Measurements from ENCODE around the gene PINLYP.

Gene PINLYP

GRCh38 chr19:43606569-43607229 is 31.1 kb downstream of the PINLYP start:
- no peak for DNase-seq (ENCODE audit: low read depth)

- DNase-seq (ENCODE audit: low read depth): no peak
Measured at GRCh38 chr19:43607238-43608205, 31.9 kb downstream of the PINLYP start.

- no peak for DNase-seq (ENCODE audit: low read depth)
Measured at GRCh38 chr19:43609872-43610271, 34.3 kb downstream of the PINLYP start.

- DNase-seq (ENCODE audit: low read depth): peak; percentile 21
Measured at GRCh38 chr19:43610493-43610892, 34.9 kb downstream of the PINLYP start.

GRCh38 chr19:43611788-43612187 is 36.2 kb downstream of the PINLYP start, which contains the start of gene SRRM5:
Gene SRRM5 (plus strand): TSS chr19:43612088. CDS start chr19:43612122, 34 bp downstream.
- no peak for DNase-seq (ENCODE audit: low read depth)

GRCh38 chr19:43612374-43612773 is 36.8 kb downstream of the PINLYP start:
- no peak for DNase-seq (ENCODE audit: low read depth)

GRCh38 chr19:43616306-43616705 is 40.7 kb downstream of the PINLYP start:
- DNase-seq (ENCODE audit: low read depth): no peak

- DNase-seq (ENCODE audit: low read depth): no peak
Measured at GRCh38 chr19:43616954-43617353, 41.4 kb downstream of the PINLYP start.

GRCh38 chr19:43618921-43619261 is 43.3 kb downstream of the PINLYP start:
- peak; percentile 55 for DNase-seq (ENCODE audit: low read depth)

GRCh38 chr19:43619262-43620060 is 43.9 kb downstream of the PINLYP start, which contains the start of gene ZNF428:
Gene ZNF428 (minus strand): TSS chr19:43619629. CDS start chr19:43614304, 5,325 bp downstream.
- peak; percentile 87 for DNase-seq (ENCODE audit: low read depth)

GRCh38 chr19:43620061-43621001 is 44.7 kb downstream of the PINLYP start:
- DNase-seq (ENCODE audit: low read depth): no peak

GRCh38 chr19:43622070-43622469 is 46.5 kb downstream of the PINLYP start:
- no peak for DNase-seq (ENCODE audit: low read depth)

GRCh38 chr19:43622956-43623355 is 47.4 kb downstream of the PINLYP start:
- DNase-seq (ENCODE audit: low read depth): no peak

GRCh38 chr19:43623889-43624670 is 48.5 kb downstream of the PINLYP start:
- no peak for DNase-seq (ENCODE audit: low read depth)

- no peak for DNase-seq (ENCODE audit: low read depth)
Measured at GRCh38 chr19:43624933-43625332, 49.3 kb downstream of the PINLYP start.

- DNase-seq (ENCODE audit: low read depth): peak; percentile 18
Measured at GRCh38 chr19:43625918-43626579, 50.4 kb downstream of the PINLYP start.

- no peak for DNase-seq (ENCODE audit: low read depth)
Measured at GRCh38 chr19:43626838-43627237, 51.2 kb downstream of the PINLYP start.

- DNase-seq (ENCODE audit: low read depth): no peak
Measured at GRCh38 chr19:43628646-43629326, 53.2 kb downstream of the PINLYP start.

GRCh38 chr19:43631491-43631890 is 55.9 kb downstream of the PINLYP start:
- no peak for DNase-seq (ENCODE audit: low read depth)
